Erythroblast (primary cell): ENCODE results near the gene WDR70.

Source experiments
- GATA1 ChIP-seq: IDR thresholded peaks from 2 replicates; pipeline ENCODE4 v1.6.1; 2011; ENCODE audit warnings: low read depth, mild to moderate bottlenecking, control low read depth, low read length, moderate library complexity
- POLR2A ChIP-seq: IDR thresholded peaks from 2 replicates; pipeline ENCODE4 v1.6.1; 2011; ENCODE audit warnings: mild to moderate bottlenecking, low read length

- TF ChIP-seq POLR2A (no peak), GATA1 (no peak)
Measured at GRCh38 chr5:37736397-37736796, 357.3 kb downstream of the WDR70 start.
